NOMO-1 treated with dmso at 0.1 percent for 144 hours (cell line): Measurements from ENCODE around the gene GRAMD1B.

ENCODE experiments used
- DNase-seq: peaks from one replicate; lab custom pipeline; 2025; ENCODE audit not compliant: unreplicated experiment; lab: John Stamatoyannopoulos, UW

The GRAMD1B gene

GRCh38 chr11:123624974-123625373 is 194.9 kb downstream of the GRAMD1B start:
- no peak for DNase-seq

GRCh38 chr11:123628936-123629683 is 199.0 kb downstream of the GRAMD1B start:
- no peak for DNase-seq

GRCh38 chr11:123630126-123630608 is 200.1 kb downstream of the GRAMD1B start:
- DNase-seq = no peak

GRCh38 chr11:123640029-123640428 is 210.0 kb downstream of the GRAMD1B start:
- no peak for DNase-seq

- peak; percentile 32 for DNase-seq
Observed at GRCh38 chr11:123640677-123641494, 210.8 kb downstream of the GRAMD1B start.

- no peak for DNase-seq
Observed at GRCh38 chr11:123641495-123641840, 211.4 kb downstream of the GRAMD1B start.

- DNase-seq = no peak
Observed at GRCh38 chr11:123642435-123642834, 212.4 kb downstream of the GRAMD1B start.

- DNase-seq = no peak
Observed at GRCh38 chr11:123645286-123645975, 215.4 kb downstream of the GRAMD1B start.

GRCh38 chr11:123650901-123651300 is 220.8 kb downstream of the GRAMD1B start:
- DNase-seq = no peak

GRCh38 chr11:123652599-123652998 is 222.5 kb downstream of the GRAMD1B start:
- DNase-seq = no peak

GRCh38 chr11:123653483-123653826 is 223.4 kb downstream of the GRAMD1B start:
- no peak for DNase-seq

GRCh38 chr11:123653827-123654565 is 223.9 kb downstream of the GRAMD1B start:
- DNase-seq = peak; percentile 49

GRCh38 chr11:123654566-123655081 is 224.6 kb downstream of the GRAMD1B start, which contains the start of gene SCN3B:
TSS of gene SCN3B (minus strand) at chr11:123654624. CDS start at chr11:123653801, 823 bp downstream.
- DNase-seq = no peak

- no peak for DNase-seq
Observed at GRCh38 chr11:123659311-123659710, 229.2 kb downstream of the GRAMD1B start.

- peak; percentile 31 for DNase-seq
Observed at GRCh38 chr11:123659965-123660364, 229.9 kb downstream of the GRAMD1B start.

GRCh38 chr11:123665306-123665705 is 235.2 kb downstream of the GRAMD1B start:
- no peak for DNase-seq

- no peak for DNase-seq
Observed at GRCh38 chr11:123670081-123670480, 240.0 kb downstream of the GRAMD1B start.

GRCh38 chr11:123671534-123671933 is 241.5 kb downstream of the GRAMD1B start:
- no peak for DNase-seq

- DNase-seq = no peak
Observed at GRCh38 chr11:123672568-123672967, 242.5 kb downstream of the GRAMD1B start.

GRCh38 chr11:123674297-123674696 is 244.2 kb downstream of the GRAMD1B start:
- no peak for DNase-seq
